ENCODE measurements around the gene KIF17.

GRCh38 chr1:20618550-20618949 is 99.3 kb downstream of the KIF17 start:
- TF ChIP-seq POLR2A (IDR thresholded peaks at IDR 0.05; ENCODE audit: low read depth, low read length) (no peak), MAFK (IDR thresholded peaks at IDR 0.05; ENCODE audit: low read depth, low read length) (no peak), CTCF (conservative IDR thresholded peaks at IDR 0.05; ENCODE audit: low read depth, low read length) (no peak), SMC3 (IDR thresholded peaks at IDR 0.05; ENCODE audit: low read depth, low read length) (no peak), RAD21 (IDR thresholded peaks at IDR 0.05; ENCODE audit: low read length) (no peak), RCOR1 (IDR thresholded peaks at IDR 0.05; ENCODE audit: insufficient replicate concordance, low read length) (no peak), ELK1 (IDR thresholded peaks at IDR 0.05; ENCODE audit: borderline replicate concordance, low read depth, low read length) (no peak), CHD1 (IDR thresholded peaks at IDR 0.05; ENCODE audit: low read depth, low read length) (no peak), CEBPB (IDR thresholded peaks at IDR 0.05; ENCODE audit: low read depth, low read length) (no peak), MAZ (IDR thresholded peaks at IDR 0.05; ENCODE audit: borderline replicate concordance, low read depth, low read length) (no peak), BHLHE40 (IDR thresholded peaks at IDR 0.05; ENCODE audit: low read depth, low read length) (no peak), MXI1 (IDR thresholded peaks at IDR 0.05; ENCODE audit: borderline replicate concordance, low read depth, low read length) (no peak), RFX5 (IDR thresholded peaks at IDR 0.05; ENCODE audit: low read depth, low read length) (no peak)
- TF ChIP-seq, protein P1, sequence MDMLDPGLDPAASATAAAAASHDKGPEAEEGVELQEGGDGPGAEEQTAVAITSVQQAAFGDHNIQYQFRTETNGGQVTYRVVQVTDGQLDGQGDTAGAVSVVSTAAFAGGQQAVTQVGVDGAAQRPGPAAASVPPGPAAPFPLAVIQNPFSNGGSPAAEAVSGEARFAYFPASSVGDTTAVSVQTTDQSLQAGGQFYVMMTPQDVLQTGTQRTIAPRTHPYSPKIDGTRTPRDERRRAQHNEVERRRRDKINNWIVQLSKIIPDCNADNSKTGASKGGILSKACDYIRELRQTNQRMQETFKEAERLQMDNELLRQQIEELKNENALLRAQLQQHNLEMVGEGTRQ (IDR thresholded peaks at IDR 0.05; ENCODE audit: low read depth, low read length) = no peak

Data from IMR-90 (cell line).